ENCODE data around the gene DST. TPM values are rescaled to one million over a fixed set of nuclear protein-coding genes. Genes with fewer than 3 reads are reported as not detected.

The DST gene
- total RNA-seq, 1 experiment from 2014 or later: 370 TPM

GRCh38 chr6:56671651-56672461, 29.2 kb upstream of the DST start:
- no peaks in the 10 kb centered on the region for H3K27me3 Mint-ChIP-seq (ENCODE audit: insufficient read depth, unreplicated experiment)
- H3K36me3 Mint-ChIP-seq (ENCODE audit: insufficient read depth, unreplicated experiment): peaks cover 14% of the 10 kb centered on the region
- POLR2A ChIA-PET: interaction anchor here (1.1 to 34.6 kb wide), 5 partner anchors 8 to 46 kb away, joined by 4 to 1548 read pairs (median 395); partner anchors contain the start of gene DST
- no peak for TF ChIP-seq CTCF (IDR thresholded peaks at IDR 0.05; ENCODE audit: unreplicated experiment)
- no peaks in the 10 kb centered on the region for H3K9me3 Mint-ChIP-seq (ENCODE audit: unreplicated experiment)
- BruUV-seq (replicated peaks): no TSS peak
- DNase-seq (ENCODE audit: unreplicated experiment): no peak
- H3K4me3 Mint-ChIP-seq (ENCODE audit: unreplicated experiment): no peak overlapping the region
- CTCF ChIA-PET: interaction anchor here (0.5 to 3.2 kb wide), 11 partner anchors 9 to 156 kb away, joined by 3 to 28 read pairs (median 6); partner anchors contain the start of gene DST
- peak overlapping the region; percentile 73 for H3K27ac Mint-ChIP-seq (ENCODE audit: low read depth, unreplicated experiment)
- intact Hi-C loops (cut with micrococcal nuclease): loop anchor here (1.0 kb wide), 1 partner anchor 35 kb away; no protein-coding TSS in a partner anchor
- H3K4me1 Mint-ChIP-seq (ENCODE audit: insufficient read depth, unreplicated experiment): peaks cover 17% of the 10 kb centered on the region

- no peaks in the 10 kb centered on the region for H3K9me3 Mint-ChIP-seq (ENCODE audit: unreplicated experiment)
- TF ChIP-seq CTCF (IDR thresholded peaks at IDR 0.05; ENCODE audit: unreplicated experiment): peak; percentile 23
- POLR2A ChIA-PET: interaction anchor here (0.7 to 34.6 kb wide), 7 partner anchors 9 to 45 kb away, joined by 3 to 1548 read pairs (median 13); partner anchors contain the start of gene DST
- BruUV-seq (replicated peaks): no TSS peak
- peak; percentile 55 for DNase-seq (ENCODE audit: unreplicated experiment)
- peak overlapping the region; percentile 73 for H3K27ac Mint-ChIP-seq (ENCODE audit: low read depth, unreplicated experiment)
- intact Hi-C loops (cut with micrococcal nuclease): loop anchor here (1.0 kb wide), 1 partner anchor 34 kb away; no protein-coding TSS in a partner anchor
- H3K27me3 Mint-ChIP-seq (ENCODE audit: insufficient read depth, unreplicated experiment): no peaks in the 10 kb centered on the region
- CTCF ChIA-PET: interaction anchor here (0.6 to 3.2 kb wide), 15 partner anchors 9 to 86 kb away, joined by 3 to 28 read pairs (median 4); partner anchors contain the start of gene DST
- H3K36me3 Mint-ChIP-seq (ENCODE audit: insufficient read depth, unreplicated experiment): peaks cover 14% of the 10 kb centered on the region
- H3K4me3 Mint-ChIP-seq (ENCODE audit: unreplicated experiment): no peak overlapping the region
- H3K4me1 Mint-ChIP-seq (ENCODE audit: insufficient read depth, unreplicated experiment): peaks cover 17% of the 10 kb centered on the region
Measured at GRCh38 chr6:56671160-56671559, 28.5 kb upstream of the DST start.

GRCh38 chr6:56669041-56669440, 26.4 kb upstream of the DST start:
- POLR2A ChIA-PET: interaction anchor here (1.3 to 34.6 kb wide), 6 partner anchors 8 to 43 kb away, joined by 3 to 1548 read pairs (median 204); partner anchors contain the start of gene DST

More at GRCh38 chr6:56669041-56669440, 26.4 kb upstream of the DST start:
- Mint-ChIP-seq H3K36me3 (ENCODE audit: insufficient read depth, unreplicated experiment) (peaks cover 8% of the 10 kb centered on the region), H3K27me3 (ENCODE audit: insufficient read depth, unreplicated experiment) (no peaks in the 10 kb centered on the region), H3K27ac (ENCODE audit: low read depth, unreplicated experiment) (no peak overlapping the region), H3K4me3 (ENCODE audit: unreplicated experiment) (no peak overlapping the region), H3K4me1 (ENCODE audit: insufficient read depth, unreplicated experiment) (peaks cover 28% of the 10 kb centered on the region), H3K9me3 (ENCODE audit: unreplicated experiment) (no peaks in the 10 kb centered on the region)
- CTCF ChIA-PET: interaction anchor here (0.5 to 3.2 kb wide), 17 partner anchors 11 to 142 kb away, joined by 3 to 28 read pairs (median 4); partner anchors contain the start of gene DST
- BruUV-seq (replicated peaks): no TSS peak
- intact Hi-C loops (cut with micrococcal nuclease): no loop called here
- no peak for TF ChIP-seq CTCF (IDR thresholded peaks at IDR 0.05; ENCODE audit: unreplicated experiment)
- no peak for DNase-seq (ENCODE audit: unreplicated experiment)

All from MCF 10A (cell line).